Measurements from ENCODE around the gene CDHR1.

GRCh38 chr10:84236807-84237198 is 42.5 kb downstream of the CDHR1 start:
- TF ChIP-seq POLR2AphosphoS5 (IDR thresholded peaks at IDR 0.05) (no peak), EP300 (IDR thresholded peaks at IDR 0.05) (no peak)
